GM10266 (cell line): ENCODE data around the gene TSEN15.

Experiments
- DNase-seq: peaks from one replicate; pipeline ENCODE4 v3.0.0; 2012; ENCODE audit errors: extremely low spot score
- CTCF ChIP-seq: IDR thresholded peaks from 2 replicates; pipeline ENCODE4 v1.5.1; 2012; ENCODE audit warnings: mild to moderate bottlenecking, low read depth; ENCODE audit not compliant: control insufficient read depth, insufficient read depth; ENCODE audit errors: missing control alignments

TSEN15 gene

DNA sequence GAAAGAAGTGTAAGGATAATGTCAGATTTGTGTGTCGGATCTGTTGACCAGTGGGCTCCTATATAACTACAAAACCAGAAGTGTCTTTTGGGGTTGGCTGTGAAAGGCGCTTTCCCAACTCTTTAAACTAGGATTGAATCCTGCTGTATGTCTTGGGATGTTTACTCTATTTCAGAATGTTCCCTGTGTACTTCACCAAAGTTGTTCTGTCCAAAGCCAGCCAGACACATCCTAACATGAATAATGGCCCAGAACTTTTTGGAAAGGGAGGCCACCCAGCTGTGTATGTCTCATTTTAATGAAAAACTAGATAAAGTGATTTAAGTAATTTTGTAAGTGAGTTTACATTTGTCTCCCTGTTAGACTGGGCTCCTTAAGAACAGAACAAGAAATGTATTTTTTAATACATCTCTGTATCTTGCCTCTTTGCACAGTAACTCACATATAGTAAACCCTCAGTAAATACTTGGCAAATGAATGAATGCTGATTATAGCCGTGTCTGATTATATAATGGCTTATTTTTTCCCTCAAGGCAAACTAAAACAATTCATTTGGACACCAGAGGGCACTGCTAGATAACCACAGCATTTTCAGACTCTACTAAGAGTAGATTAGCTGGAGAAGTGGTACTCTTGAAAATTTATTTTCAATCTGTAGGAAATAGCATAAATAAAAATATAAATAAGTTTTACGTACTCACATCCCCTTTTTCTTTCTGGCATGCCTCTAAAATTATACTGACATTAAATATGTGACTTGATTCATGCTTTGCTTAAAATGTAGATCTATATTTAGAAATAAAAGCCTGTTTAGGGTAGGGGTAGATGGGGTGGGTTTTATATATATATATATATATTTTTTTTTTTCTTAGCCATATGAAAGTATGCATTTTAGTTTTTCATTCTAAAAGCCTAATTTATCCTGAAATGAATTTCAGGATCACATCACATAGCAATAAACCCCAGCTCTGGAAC is 23.8 kb downstream of the TSEN15 start:
- peak; percentile 27 for DNase-seq
- peak; percentile 44 for TF ChIP-seq CTCF

GRCh38 chr1:184078564-184079249 is 27.2 kb downstream of the TSEN15 start:
- TF ChIP-seq CTCF, result no peak

DNA sequence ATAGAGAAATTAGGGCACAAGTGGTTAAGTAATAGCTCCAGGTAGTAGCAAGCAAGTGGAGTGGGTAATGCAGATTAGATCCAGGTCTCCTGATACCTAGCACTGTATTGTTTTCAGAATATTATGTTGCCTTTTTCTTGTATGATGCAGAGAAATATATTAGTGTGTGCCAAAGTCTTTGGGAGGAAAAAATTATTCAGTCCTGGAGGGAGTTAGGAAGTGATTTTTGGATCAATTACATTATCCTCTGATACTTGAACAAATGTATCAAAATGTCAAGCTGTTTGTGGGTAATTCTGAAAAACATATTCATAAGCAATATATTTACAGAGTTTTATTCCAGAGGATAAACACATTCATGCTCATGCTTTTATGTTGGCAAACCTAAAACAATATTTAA is 28.8 kb downstream of the TSEN15 start:
- DNase-seq, result no peak
- no peak for TF ChIP-seq CTCF

More at GRCh38 chr1:184078564-184079249, 27.2 kb downstream of the TSEN15 start:
- DNase-seq, result no peak

GRCh38 chr1:184082541-184083415 is 31.2 kb downstream of the TSEN15 start:
- no peak for DNase-seq
- TF ChIP-seq CTCF, result no peak

GRCh38 chr1:184085667-184086066 is 34.1 kb downstream of the TSEN15 start:
- no peak for TF ChIP-seq CTCF

DNA sequence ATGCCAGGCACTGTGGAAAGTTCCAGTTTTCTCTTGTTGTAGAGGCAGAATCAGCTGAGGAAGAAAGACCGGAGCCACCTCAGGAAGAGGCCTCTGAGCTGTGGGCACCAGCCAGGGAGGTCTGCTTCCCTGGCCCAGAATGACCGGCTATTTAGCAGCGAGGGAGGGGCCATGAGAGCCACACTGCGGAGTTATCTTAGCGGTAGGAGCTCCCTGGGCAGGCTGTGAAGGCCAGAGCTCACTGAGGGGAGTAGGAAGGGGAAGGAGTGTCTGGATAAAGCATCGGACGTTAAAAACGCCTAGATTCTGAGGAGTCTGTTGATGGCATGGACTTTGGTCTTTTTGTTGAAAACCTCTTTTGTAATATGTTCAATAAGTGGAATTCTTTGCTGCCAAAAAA is 36.5 kb downstream of the TSEN15 start:
- DNase-seq, result no peak
- no peak for TF ChIP-seq CTCF

More at GRCh38 chr1:184085667-184086066, 34.1 kb downstream of the TSEN15 start:
- DNase-seq, result no peak
